ENCODE data around the gene ATG16L2. TPM values are rescaled to one million over a fixed set of nuclear protein-coding genes. Genes with fewer than 3 reads are reported as not detected.

The ATG16L2 gene
- total and polyA plus RNA-seq, 2 donors (not counting 1 experiment from before 2014, with no cell fraction given) = 212 to 350 TPM

GRCh38 chr11:72776117-72776843 lies 37.9 kb upstream of the ATG16L2 start:
- Mint-ChIP-seq H3K27ac (peak overlapping the region; percentile 26), H3K4me3 (no peak overlapping the region), H3K27me3 (no peaks in the 10 kb centered on the region), H3K9me3 (ENCODE audit: insufficient read depth) (no peaks in the 10 kb centered on the region), H3K4me1 (peaks cover 22% of the 10 kb centered on the region)
- Histone ChIP-seq H3K4me3 (ENCODE audit: control extremely low read depth in 1 of 5, extremely low read depth in 1 of 5, insufficient read depth in 1 of 5, low read depth in 2 of 5, low read length in 4 of 5) (no peak overlapping the region), H3K4me1 (ENCODE audit: control insufficient read depth in 2 of 2, insufficient read depth in 2 of 2, low read length in 2 of 2) (peaks cover 16 to 19% of the 10 kb centered on the region in 2 donors), H3K36me3 (replicated peaks in 1 of 2; ENCODE audit: control extremely low read depth in 1 of 2, control insufficient read depth in 1 of 2, extremely low read depth in 1 of 2, insufficient read depth in 2 of 2, low read length in 1 of 2) (no peaks in the 10 kb centered on the region), H3K9me3 (ENCODE audit: control extremely low read depth in 1 of 3, control insufficient read depth in 2 of 3, insufficient read depth in 1 of 3, low read length in 2 of 3) (no peaks in the 10 kb centered on the region), H3K4me2 (replicated peaks; ENCODE audit: low read depth, low read length, poor library complexity, severe bottlenecking) (no peak overlapping the region), H3K27ac (ENCODE audit: low read length in 2 of 2) (no peak overlapping the region), H2AFZ (ENCODE audit: insufficient read depth, low read depth, low read length, poor library complexity, severe bottlenecking) (no peak overlapping the region), H3K79me2 (ENCODE audit: control insufficient read depth, insufficient read depth, low read length) (peaks cover 28% of the 10 kb centered on the region), H4K20me1 (ENCODE audit: control insufficient read depth, insufficient read depth, low read length, poor library complexity, severe bottlenecking) (peaks cover 17% of the 10 kb centered on the region), H3K27me3 (replicated peaks in 1 of 4; ENCODE audit: control extremely low read depth in 1 of 4, control insufficient read depth in 3 of 4, insufficient read depth in 4 of 4, low read length in 3 of 4) (no peaks in the 10 kb centered on the region), H3K9ac (ENCODE audit: low read length) (no peak overlapping the region)
- ChIA-PET POLR2A (no interaction called here), CTCF (interaction anchor here (1.0 to 1.1 kb wide), 2 partner anchors 51 kb away, joined by 3 to 5 read pairs; no protein-coding TSS in a partner anchor)
- WGBS (ENCODE audit: insufficient coverage) = 91% methylated on average over 9 of the region's 9 CpGs
- ATAC-seq (ENCODE audit: low read depth) (no peak), DNase-seq (no peak)
- TF ChIP-seq EZH2 (IDR thresholded peaks at IDR 0.05; ENCODE audit: borderline replicate concordance, insufficient read depth, low read depth, low read length, poor library complexity, severe bottlenecking) (no peak), CTCF (IDR thresholded peaks at IDR 0.05) (no peak)
- intact Hi-C loops (cut with micrococcal nuclease) = no loop called here
